MCF 10A (cell line): ENCODE data around the gene MTNR1A. TPM values are rescaled to one million over a fixed set of nuclear protein-coding genes. Genes with fewer than 3 reads are reported as not detected.
"Not testable (repeated sequence)": the region's sequence is repeated elsewhere in the genome, so short reads cannot be mapped to it uniquely, and the experiment has no call there.

Experiments
- BruUV-seq: library from RNA; stranded (reverse); fragments of 400-500 nt; replicated peaks from 2 replicates; lab custom pipeline; 2021; lab: Mats Ljungman, UMichigan
- CTCF ChIA-PET: fragments of 300-600 bp; sonication (Branson Sonifier 250); formaldehyde crosslinking; extraction: SDS; loops from one replicate; lab custom pipeline; 2021; ENCODE audit warnings: antibody characterized with exemption, inconsistent platforms; lab: Yijun Ruan, JAX
- POLR2A ChIA-PET: fragments of 300-600, 350-650 bp; sonication (Branson Sonifier 250); formaldehyde crosslinking; extraction: SDS; loops from one replicate; lab custom pipeline; 2020; ENCODE audit warnings: antibody characterized with exemption, inconsistent platforms; lab: Yijun Ruan, JAX
- DNase-seq: peaks from one replicate; pipeline ENCODE4 v3.0.0-alpha.2; 2018; ENCODE audit not compliant: unreplicated experiment
- H3K27ac Mint-ChIP-seq: one replicate; pipeline ENCODE4 v1.8.0; 2022; ENCODE audit warnings: mild to moderate bottlenecking, low read depth, mixed read lengths; ENCODE audit not compliant: unreplicated experiment
- H3K27me3 Mint-ChIP-seq: one replicate; pipeline ENCODE4 v1.8.0; 2022; ENCODE audit warnings: mixed read lengths; ENCODE audit not compliant: insufficient read depth, unreplicated experiment
- H3K36me3 Mint-ChIP-seq: one replicate; pipeline ENCODE4 v1.8.0; 2022; ENCODE audit warnings: mild to moderate bottlenecking, moderate library complexity, mixed read lengths; ENCODE audit not compliant: insufficient read depth, unreplicated experiment
- H3K4me1 Mint-ChIP-seq: one replicate; pipeline ENCODE4 v1.8.0; 2022; ENCODE audit warnings: mixed read lengths; ENCODE audit not compliant: insufficient read depth, unreplicated experiment
- H3K4me3 Mint-ChIP-seq: one replicate; pipeline ENCODE4 v1.8.0; 2022; ENCODE audit warnings: mild to moderate bottlenecking, moderate library complexity, mixed read lengths; ENCODE audit not compliant: unreplicated experiment
- H3K9me3 Mint-ChIP-seq: one replicate; pipeline ENCODE4 v1.8.0; 2022; ENCODE audit warnings: mixed read lengths; ENCODE audit not compliant: unreplicated experiment
- CTCF ChIP-seq: fragments of 200-600 bp; IDR thresholded peaks from one replicate; pipeline ENCODE4 v1.8.0; 2022; ENCODE audit warnings: antibody characterized with exemption, mild to moderate bottlenecking; ENCODE audit not compliant: unreplicated experiment
- intact Hi-C: fragments of 100-400 bp; cut with micrococcal nuclease; formaldehyde crosslinking; loops from 2 replicates; pipeline ENCODE4 v1.14.1; 2022
- total RNA-seq: library from RNA; stranded (reverse); gene quantifications from 2 replicates; pipeline ENCODE4 v1.2.3, GENCODE V29; 2022

The MTNR1A gene
- total RNA-seq, 1 experiment from 2014 or later: not detected

- Mint-ChIP-seq H3K4me3 (no peak overlapping the region), H3K36me3 (no peaks in the 10 kb centered on the region), H3K9me3 (peaks cover 7% of the 10 kb centered on the region), H3K27ac (no peak overlapping the region), H3K4me1 (no peaks in the 10 kb centered on the region), H3K27me3 (no peaks in the 10 kb centered on the region)
- TF ChIP-seq CTCF: no peak
- POLR2A ChIA-PET: no interaction called here
- DNase-seq: no peak
- intact Hi-C loops: no loop called here
- CTCF ChIA-PET: interaction anchor here (0.6 to 1.2 kb wide), 3 partner anchors 16 to 443 kb away, joined by 3 to 6 read pairs (median 3); no protein-coding TSS in a partner anchor
- BruUV-seq: no TSS peak
Measured at GRCh38 chr4:186537843-186538521, 17.4 kb downstream of the MTNR1A start.

GRCh38 chr4:186536285-186536684 lies 19.1 kb downstream of the MTNR1A start:
- TF ChIP-seq CTCF: no peak
- intact Hi-C loops: no loop called here
- DNase-seq: no peak
- Mint-ChIP-seq H3K27ac (no peak overlapping the region), H3K36me3 (no peaks in the 10 kb centered on the region), H3K9me3 (peaks cover 7% of the 10 kb centered on the region), H3K4me1 (no peaks in the 10 kb centered on the region), H3K4me3 (no peak overlapping the region), H3K27me3 (no peaks in the 10 kb centered on the region)
- ChIA-PET CTCF (no interaction called here), POLR2A (no interaction called here)
- BruUV-seq: no TSS peak

- no peaks in the 10 kb centered on the region for H3K36me3 Mint-ChIP-seq
- BruUV-seq: no TSS peak
- H3K4me3 Mint-ChIP-seq: no peak overlapping the region
- ChIA-PET CTCF (no interaction called here), POLR2A (no interaction called here)
- H3K27ac Mint-ChIP-seq: no peak overlapping the region
- H3K27me3 Mint-ChIP-seq: no peaks in the 10 kb centered on the region
- intact Hi-C loops: no loop called here
- DNase-seq: no peak
- no peaks in the 10 kb centered on the region for H3K9me3 Mint-ChIP-seq
- no peak for TF ChIP-seq CTCF
- no peaks in the 10 kb centered on the region for H3K4me1 Mint-ChIP-seq
Measured at GRCh38 chr4:186534056-186534455, 21.3 kb downstream of the MTNR1A start.

- POLR2A ChIA-PET, BruUV-seq, H3K4me3 Mint-ChIP-seq, H3K27ac Mint-ChIP-seq, intact Hi-C loops, DNase-seq, H3K9me3 Mint-ChIP-seq, H3K4me1 Mint-ChIP-seq, H3K27me3 Mint-ChIP-seq, H3K36me3 Mint-ChIP-seq: not testable (repeated sequence)
- CTCF ChIA-PET: interaction anchor here (0.8 kb wide), 1 partner anchor 51 kb away, joined by 3 read pairs; no protein-coding TSS in a partner anchor
Measured at GRCh38 chr4:186523927-186524326, 31.4 kb downstream of the MTNR1A start.
